ENCODE measurements around the gene GLRA1.
"Not testable (repeated sequence)": the region's sequence is repeated elsewhere in the genome, so short reads cannot be mapped to it uniquely, and the experiment has no call there.

GLRA1 gene

DNA sequence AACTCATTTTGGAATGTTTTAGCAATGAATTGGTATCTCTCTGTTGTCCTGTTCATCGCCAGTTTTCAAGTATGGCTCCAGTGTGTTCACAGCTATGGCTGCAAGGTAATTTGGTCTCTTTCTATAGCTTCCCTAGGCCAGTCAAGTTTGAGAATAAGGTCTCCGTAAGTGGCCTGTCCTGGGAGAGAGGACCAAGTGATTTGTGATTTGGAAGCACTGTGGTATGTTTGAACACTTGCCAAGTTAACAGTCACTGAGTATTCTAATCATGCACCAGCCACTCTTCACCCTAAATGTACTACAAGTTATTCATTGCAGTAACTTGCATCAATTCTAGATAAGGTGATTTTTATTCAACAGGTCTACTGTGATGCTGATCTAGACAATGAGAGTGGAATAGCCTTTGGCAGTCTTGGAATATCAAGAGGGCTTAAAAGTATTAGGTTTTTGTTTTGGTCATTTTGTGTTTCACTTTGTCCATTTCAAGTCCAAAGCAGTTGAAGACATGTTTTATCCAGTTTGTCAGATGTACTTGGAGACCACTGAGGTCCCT, 111.8 kb downstream of the GLRA1 start:
- no peak for DNase-seq

GRCh38 chr5:151811593-151812321, 112.9 kb downstream of the GLRA1 start:
- no peak for DNase-seq

GRCh38 chr5:151810897-151811296, 113.8 kb downstream of the GLRA1 start:
- DNase-seq: no peak

- no peak for DNase-seq
Measured at GRCh38 chr5:151810449-151810848, 114.2 kb downstream of the GLRA1 start.

DNA sequence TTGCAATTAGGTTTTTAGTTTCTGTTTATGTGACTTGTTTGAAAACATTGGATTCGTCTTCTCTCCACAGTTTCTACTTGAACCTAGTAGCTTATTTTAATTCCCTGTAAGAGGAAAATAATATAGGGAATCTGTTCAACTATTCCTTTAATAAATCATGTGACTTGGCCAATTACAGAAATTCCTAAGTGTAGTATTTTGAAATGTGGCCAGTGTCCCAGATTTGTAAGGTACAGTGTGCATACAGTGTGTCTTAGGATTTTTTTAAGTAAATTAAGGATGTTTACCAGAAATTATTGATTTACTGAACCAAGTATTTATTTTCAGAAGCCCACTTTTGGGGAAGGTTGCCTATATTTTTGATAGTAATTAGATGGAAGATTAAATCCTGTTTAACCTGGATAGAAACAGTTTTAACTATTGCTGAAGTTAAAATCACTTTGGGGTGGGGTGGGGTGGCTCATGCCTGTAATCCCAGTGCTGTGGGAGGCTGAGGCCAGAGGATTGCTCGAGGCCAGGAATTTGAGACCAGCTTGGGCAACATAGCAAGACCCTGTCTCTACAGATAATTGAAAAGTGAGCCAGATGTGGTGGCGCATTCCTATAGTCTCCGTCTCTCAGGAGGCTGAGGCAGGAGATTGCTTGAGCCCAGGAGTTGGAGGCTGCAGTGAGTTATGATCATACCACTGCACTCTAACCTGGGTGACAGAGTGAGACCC, 116.0 kb downstream of the GLRA1 start:
- no peak for DNase-seq

GRCh38 chr5:151805414-151806223, 119.0 kb downstream of the GLRA1 start:
- no peak for DNase-seq

DNA sequence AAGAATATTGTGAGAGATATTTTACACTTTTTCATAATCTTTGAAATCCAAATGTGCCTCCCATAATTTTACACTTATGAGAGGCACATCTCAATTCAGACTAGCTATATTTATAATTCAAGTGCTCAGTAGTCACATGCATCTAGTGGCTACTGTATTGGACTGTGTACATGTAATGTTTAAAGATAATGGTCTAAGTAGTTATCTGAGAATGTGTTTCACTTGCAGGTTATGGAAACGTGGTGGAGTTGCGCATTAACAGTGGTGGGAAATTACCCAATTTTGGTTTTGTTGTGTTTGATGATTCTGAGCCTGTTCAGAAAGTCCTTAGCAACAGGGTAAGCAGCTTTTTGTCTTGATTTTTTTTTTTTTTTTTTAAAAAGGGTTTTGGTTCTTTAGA, 124.1 kb downstream of the GLRA1 start:
- no peak for DNase-seq

GRCh38 chr5:151799407-151799806, 125.2 kb downstream of the GLRA1 start:
- DNase-seq: no peak

- no peak for DNase-seq
Measured at GRCh38 chr5:151798674-151799073, 126.0 kb downstream of the GLRA1 start.

GRCh38 chr5:151795426-151795825, 129.2 kb downstream of the GLRA1 start:
- DNase-seq: no peak

DNA sequence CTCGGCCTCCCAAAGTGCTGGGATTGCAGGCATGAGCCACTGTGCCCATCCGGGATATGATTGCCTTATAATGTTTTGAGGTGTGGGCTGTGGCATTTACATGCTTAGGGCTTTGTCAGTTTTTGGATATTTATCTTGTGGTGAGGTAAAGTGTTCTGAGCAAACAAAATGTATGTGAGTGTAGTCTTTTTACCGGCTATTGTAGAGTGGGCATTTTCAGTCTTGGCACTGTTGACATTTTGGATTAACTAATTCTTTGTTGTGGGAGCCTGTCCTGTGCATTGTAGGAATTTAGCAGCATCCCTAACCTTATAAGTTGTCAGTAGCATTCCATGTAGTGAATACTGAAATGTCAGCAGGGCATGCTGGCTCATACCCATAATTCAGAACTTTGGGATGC, 131.3 kb downstream of the GLRA1 start:
- DNase-seq: no peak

DNA sequence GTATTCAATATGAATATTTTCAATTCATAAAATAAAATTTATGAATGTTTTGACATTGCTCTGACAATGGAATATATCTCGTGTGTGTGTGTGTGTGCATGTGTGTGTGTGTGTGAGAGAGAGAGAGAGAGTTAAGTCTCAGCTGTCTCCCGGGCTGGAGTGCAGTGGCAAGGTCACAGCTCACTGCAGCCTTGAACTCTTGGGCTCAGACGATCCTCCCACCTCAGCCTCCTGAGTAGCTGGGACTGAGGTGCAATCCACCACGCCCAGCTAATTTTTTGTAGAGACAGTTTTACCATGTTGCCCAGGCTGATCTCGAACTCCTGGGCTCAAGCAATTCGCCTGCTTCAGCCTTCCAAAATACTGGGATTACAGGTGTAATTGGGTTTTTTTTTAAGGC, 136.8 kb downstream of the GLRA1 start:
- DNase-seq: no peak

DNA sequence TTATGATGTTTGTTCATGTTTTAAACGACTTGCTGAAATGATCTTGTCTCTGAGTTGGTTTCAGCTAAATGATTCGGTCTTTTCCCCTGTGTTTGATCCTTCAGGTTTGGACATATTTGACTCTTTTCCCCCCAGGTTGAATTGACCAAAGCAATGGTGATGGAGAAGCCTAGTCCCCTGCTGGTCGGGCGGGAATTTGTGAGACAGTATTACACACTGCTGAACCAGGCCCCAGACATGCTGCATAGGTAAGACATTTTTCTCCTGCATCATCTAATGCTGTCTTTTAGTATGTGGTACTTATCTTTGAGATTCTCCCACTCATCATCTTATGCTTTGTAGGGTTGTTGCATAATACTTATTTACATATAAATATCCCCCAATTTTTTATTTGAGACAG, 138.2 kb downstream of the GLRA1 start:
- no peak for DNase-seq

- no peak for DNase-seq
Measured at GRCh38 chr5:151784141-151784540, 140.5 kb downstream of the GLRA1 start.

- not testable (repeated sequence) for DNase-seq
Measured at GRCh38 chr5:151783664-151784063, 141.0 kb downstream of the GLRA1 start.

- no peak for DNase-seq
Measured at GRCh38 chr5:151781201-151781600, 143.4 kb downstream of the GLRA1 start.

DNA sequence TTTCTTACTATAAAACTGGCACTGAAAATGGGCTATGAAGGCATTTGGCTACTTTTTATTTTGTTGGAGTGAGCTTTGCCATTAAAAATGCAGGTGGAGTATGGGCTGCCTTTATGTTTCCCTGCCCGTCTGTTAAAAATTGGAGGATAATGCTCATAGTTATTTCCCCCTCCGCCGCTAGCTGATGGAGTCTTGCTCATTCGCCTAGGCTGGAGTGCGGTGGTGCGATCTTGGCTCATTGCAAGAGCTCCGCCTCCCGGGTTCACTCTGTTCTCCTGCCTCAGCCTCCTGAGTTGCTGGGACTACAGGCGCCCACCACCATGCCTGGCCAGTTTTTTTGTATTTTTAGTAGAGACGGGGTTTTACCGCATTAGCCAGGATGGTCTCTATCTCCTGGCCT, 144.3 kb downstream of the GLRA1 start:
- DNase-seq: no peak

GRCh38 chr5:151779531-151780125, 145.0 kb downstream of the GLRA1 start:
- DNase-seq: no peak

DNA sequence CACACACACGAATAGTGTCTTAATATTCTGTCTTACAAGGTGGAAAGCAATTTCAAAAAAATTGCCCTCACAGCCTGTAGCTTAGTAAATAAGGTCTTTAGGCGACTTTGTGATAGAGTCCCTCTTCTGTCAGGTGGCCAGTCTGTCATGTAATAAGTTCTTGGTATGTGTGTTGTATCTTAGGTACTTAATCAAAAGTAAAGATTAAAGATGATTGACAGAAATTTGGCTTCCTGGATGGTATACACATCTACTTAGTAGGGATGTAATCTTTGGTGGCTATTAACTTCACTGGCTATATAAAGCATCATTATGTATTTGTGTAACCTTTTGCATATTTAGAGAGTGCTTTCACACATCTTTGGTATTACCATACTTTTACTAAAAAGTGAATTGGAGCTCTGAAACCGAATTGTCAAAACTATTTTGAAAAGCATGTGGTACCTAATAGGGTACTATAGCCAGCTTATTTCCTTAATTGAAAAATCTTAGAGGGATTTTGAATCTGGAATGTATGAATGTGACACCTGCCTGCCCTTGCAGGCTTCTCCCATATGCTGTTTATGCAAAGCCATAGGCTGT, 149.5 kb downstream of the GLRA1 start:
- DNase-seq: no peak

DNA sequence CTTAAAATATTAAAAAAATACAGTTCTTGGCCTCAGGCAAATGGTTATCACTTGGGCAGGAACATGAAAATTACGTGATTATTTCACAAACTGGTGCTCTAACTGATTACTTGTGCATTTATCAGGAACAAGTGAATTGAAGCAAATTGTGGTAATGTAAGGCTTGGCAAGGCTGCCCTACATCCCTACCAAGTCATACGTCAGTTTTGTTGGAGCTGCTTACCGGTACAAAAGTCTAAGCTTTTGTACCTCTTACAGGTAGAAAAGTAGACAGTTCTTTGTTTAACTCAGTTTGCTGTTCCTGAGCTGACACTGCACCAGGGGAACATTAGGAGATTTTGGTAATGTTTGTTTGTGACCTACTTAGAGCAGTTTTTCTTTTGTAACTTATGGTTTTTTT, 150.7 kb downstream of the GLRA1 start:
- no peak for DNase-seq

DNA sequence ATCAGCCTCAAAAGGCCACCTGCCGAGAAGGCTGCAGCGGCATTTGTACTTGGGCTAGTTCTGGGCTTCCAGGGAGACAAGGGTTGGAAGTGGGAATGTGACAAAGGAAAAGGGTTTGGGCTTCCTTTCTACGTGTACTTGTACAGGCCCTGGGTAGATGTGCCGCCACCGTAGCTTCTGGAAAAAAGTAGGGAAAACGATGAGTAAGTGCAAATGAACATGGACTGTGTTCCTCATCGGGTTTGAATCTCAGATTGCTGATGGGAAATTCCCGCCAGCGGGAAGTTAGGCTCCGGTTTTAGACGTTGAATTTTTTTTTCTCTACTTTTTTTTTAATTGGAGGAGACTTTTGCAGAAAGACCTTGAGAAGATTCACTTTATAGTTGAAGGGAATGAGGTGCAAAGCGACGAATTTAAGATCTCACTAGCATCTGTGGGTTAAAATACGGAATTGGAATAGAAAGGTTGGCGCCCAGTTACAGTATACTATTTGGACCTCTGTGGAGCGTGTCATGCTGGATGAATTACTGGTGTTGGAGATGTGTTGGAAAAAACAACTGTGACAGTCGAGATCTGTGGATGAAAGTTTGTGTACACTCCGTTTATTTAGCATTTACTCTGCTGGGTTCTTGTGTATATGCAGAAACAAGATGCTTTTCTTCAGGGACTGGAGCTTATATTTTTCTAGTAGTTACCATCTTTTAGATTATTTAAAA, 151.6 kb downstream of the GLRA1 start:
- no peak for DNase-seq

Measured in DMS53 (cell line).